HEK293 (cell line): ENCODE data around the gene STIP1.

Source experiments
- BCL11A ChIP-seq: fragments of 450-650 bp; formaldehyde crosslinking; IDR thresholded peaks from 2 replicates; pipeline ENCODE4 v1.5.1; 2016; ENCODE audit warnings: low read depth, missing biosample characterization, missing genetic modification characterization
- BCL11B ChIP-seq: fragments of 450-650 bp; formaldehyde crosslinking; IDR thresholded peaks from 2 replicates; pipeline ENCODE4 v1.5.1; 2016; ENCODE audit warnings: low read depth, missing biosample characterization, missing genetic modification characterization
- GLIS1 ChIP-seq: fragments of 450-650 bp; formaldehyde crosslinking; IDR thresholded peaks from 2 replicates; pipeline ENCODE4 v1.5.1; 2016; ENCODE audit warnings: missing biosample characterization, missing genetic modification characterization
- MZF1 ChIP-seq: fragments of 450-650 bp; formaldehyde crosslinking; IDR thresholded peaks from 2 replicates; pipeline ENCODE4 v1.5.1; 2017; ENCODE audit warnings: missing biosample characterization, missing genetic modification characterization, borderline replicate concordance
- RBAK ChIP-seq: fragments of 450-650 bp; formaldehyde crosslinking; IDR thresholded peaks from 2 replicates; pipeline ENCODE4 v1.5.1; 2016; ENCODE audit warnings: missing biosample characterization, missing genetic modification characterization
- ZBTB48 ChIP-seq: fragments of 450-650 bp; formaldehyde crosslinking; IDR thresholded peaks from 2 replicates; pipeline ENCODE4 v1.5.1; 2016; ENCODE audit warnings: missing biosample characterization, missing genetic modification characterization
- ZFP3 ChIP-seq: fragments of 450-650 bp; formaldehyde crosslinking; IDR thresholded peaks from 2 replicates; pipeline ENCODE4 v1.5.1; 2016; ENCODE audit warnings: low read depth, missing biosample characterization, missing genetic modification characterization
- ZFP41 ChIP-seq: fragments of 450-650 bp; formaldehyde crosslinking; IDR thresholded peaks from 2 replicates; pipeline ENCODE4 v1.5.1; 2016; ENCODE audit warnings: missing biosample characterization, missing genetic modification characterization, borderline replicate concordance
- ZFP69B ChIP-seq: fragments of 450-650 bp; formaldehyde crosslinking; IDR thresholded peaks from 2 replicates; pipeline ENCODE4 v1.5.1; 2016; ENCODE audit warnings: missing biosample characterization, missing genetic modification characterization
- ZNF114 ChIP-seq: fragments of 450-650 bp; formaldehyde crosslinking; IDR thresholded peaks from 2 replicates; pipeline ENCODE4 v1.5.0; 2017; ENCODE audit warnings: missing biosample characterization, missing genetic modification characterization
- ZNF132 ChIP-seq: fragments of 450-650 bp; formaldehyde crosslinking; IDR thresholded peaks from 2 replicates; pipeline ENCODE4 v1.5.1; 2017; ENCODE audit warnings: missing biosample characterization, missing genetic modification characterization, borderline replicate concordance
- ZNF155 ChIP-seq: fragments of 450-650 bp; formaldehyde crosslinking; IDR thresholded peaks from 2 replicates; pipeline ENCODE4 v1.5.1; 2016; ENCODE audit warnings: missing biosample characterization, missing genetic modification characterization
- ZNF175 ChIP-seq: fragments of 450-650 bp; formaldehyde crosslinking; IDR thresholded peaks from 2 replicates; pipeline ENCODE4 v1.5.1; 2016; ENCODE audit warnings: missing biosample characterization, missing genetic modification characterization
- ZNF18 ChIP-seq: fragments of 450-650 bp; formaldehyde crosslinking; IDR thresholded peaks from 2 replicates; pipeline ENCODE4 v1.5.1; 2016; ENCODE audit warnings: missing biosample characterization, missing genetic modification characterization
- ZNF19 ChIP-seq: fragments of 450-650 bp; formaldehyde crosslinking; IDR thresholded peaks from 2 replicates; pipeline ENCODE4; 2016; ENCODE audit warnings: missing biosample characterization, missing genetic modification characterization, low read depth
- ZNF211 ChIP-seq: fragments of 450-650 bp; formaldehyde crosslinking; IDR thresholded peaks from 2 replicates; pipeline ENCODE4 v1.5.1; 2016; ENCODE audit warnings: low read depth, missing biosample characterization, missing genetic modification characterization
- ZNF221 ChIP-seq: fragments of 450-650 bp; formaldehyde crosslinking; IDR thresholded peaks from 2 replicates; pipeline ENCODE4 v1.5.1; 2017; ENCODE audit warnings: missing biosample characterization, missing genetic modification characterization, borderline replicate concordance
- ZNF248 ChIP-seq: fragments of 450-650 bp; formaldehyde crosslinking; IDR thresholded peaks from 2 replicates; pipeline ENCODE4 v1.5.1; 2017; ENCODE audit warnings: missing biosample characterization, missing genetic modification characterization
- ZNF335 ChIP-seq: fragments of 450-650 bp; formaldehyde crosslinking; conservative IDR thresholded peaks from 2 replicates; pipeline ENCODE4 v1.5.1; 2016; ENCODE audit warnings: missing biosample characterization, missing genetic modification characterization
- ZNF354C ChIP-seq: fragments of 450-650 bp; formaldehyde crosslinking; IDR thresholded peaks from 2 replicates; pipeline ENCODE4 v1.5.1; 2016; ENCODE audit warnings: missing biosample characterization, missing genetic modification characterization, low read depth, borderline replicate concordance
- ZNF398 ChIP-seq: fragments of 450-650 bp; formaldehyde crosslinking; IDR thresholded peaks from 2 replicates; pipeline ENCODE4 v1.5.1; 2017; ENCODE audit warnings: missing biosample characterization, missing genetic modification characterization
- ZNF423 ChIP-seq: fragments of 450-650 bp; formaldehyde crosslinking; IDR thresholded peaks from 2 replicates; pipeline ENCODE4 v1.5.1; 2016; ENCODE audit warnings: missing biosample characterization, missing genetic modification characterization
- ZNF510 ChIP-seq: fragments of 450-650 bp; formaldehyde crosslinking; IDR thresholded peaks from 2 replicates; pipeline ENCODE4 v1.5.1; 2018; ENCODE audit warnings: mild to moderate bottlenecking, missing genetic modification characterization, missing biosample characterization; ENCODE audit not compliant: insufficient replicate concordance
- ZNF560 ChIP-seq: fragments of 450-650 bp; formaldehyde crosslinking; IDR thresholded peaks from 2 replicates; pipeline ENCODE4 v1.5.1; 2017; ENCODE audit warnings: missing biosample characterization, missing genetic modification characterization, borderline replicate concordance
- ZNF561 ChIP-seq: fragments of 450-650 bp; IDR thresholded peaks from 2 replicates; pipeline ENCODE4 v1.5.1; 2018; ENCODE audit warnings: missing biosample characterization, missing genetic modification characterization, borderline replicate concordance
- ZNF571 ChIP-seq: fragments of 450-650 bp; formaldehyde crosslinking; IDR thresholded peaks from 2 replicates; pipeline ENCODE4 v1.5.0; 2017; ENCODE audit warnings: missing biosample characterization, missing genetic modification characterization
- ZNF629 ChIP-seq: fragments of 450-650 bp; formaldehyde crosslinking; IDR thresholded peaks from 2 replicates; pipeline ENCODE4 v1.5.1; 2017; ENCODE audit warnings: missing biosample characterization, missing genetic modification characterization
- ZNF768 ChIP-seq: fragments of 450-650 bp; formaldehyde crosslinking; IDR thresholded peaks from 2 replicates; pipeline ENCODE4 v1.5.1; 2018; ENCODE audit warnings: missing biosample characterization, mild to moderate bottlenecking, missing genetic modification characterization
- ZSCAN16 ChIP-seq: fragments of 450-650 bp; formaldehyde crosslinking; IDR thresholded peaks from 2 replicates; pipeline ENCODE4 v1.5.1; 2016; ENCODE audit warnings: missing biosample characterization, missing genetic modification characterization
- ZSCAN23 ChIP-seq: fragments of 450-650 bp; formaldehyde crosslinking; IDR thresholded peaks from 2 replicates; pipeline ENCODE4 v1.5.1; 2016; ENCODE audit warnings: missing biosample characterization, missing genetic modification characterization
- TF ChIP-seq, protein P1 (sequence below): fragments of 450-650 bp; formaldehyde crosslinking; IDR thresholded peaks from 2 replicates; pipeline ENCODE4 v1.5.1; 2016; ENCODE audit warnings: missing biosample characterization, missing genetic modification characterization
- TF ChIP-seq, protein P2 (sequence below): fragments of 450-650 bp; formaldehyde crosslinking; IDR thresholded peaks from 2 replicates; pipeline ENCODE4 v1.5.1; 2016; ENCODE audit warnings: missing biosample characterization, missing genetic modification characterization
- TF ChIP-seq, protein P3 (sequence below): sonication (generic); formaldehyde crosslinking; IDR thresholded peaks from 2 replicates; pipeline ENCODE4 v1.8.1; 2022; ENCODE audit warnings: mild to moderate bottlenecking, moderate library complexity, missing genetic modification reagents
- TF ChIP-seq, protein P4 (sequence below): fragments of 450-650 bp; formaldehyde crosslinking; IDR thresholded peaks from 2 replicates; pipeline ENCODE4 v1.5.1; 2016; ENCODE audit warnings: missing biosample characterization, missing genetic modification characterization

The STIP1 gene

GRCh38 chr11:64185175-64185692, 737 bp upstream of the STIP1 start (continued):
- no peak for TF ChIP-seq ZFP41 (tag by site-specific recombination)
- TF ChIP-seq ZNF19: no peak
- no peak for TF ChIP-seq MZF1 (tag by site-specific recombination)
- TF ChIP-seq, protein P1, sequence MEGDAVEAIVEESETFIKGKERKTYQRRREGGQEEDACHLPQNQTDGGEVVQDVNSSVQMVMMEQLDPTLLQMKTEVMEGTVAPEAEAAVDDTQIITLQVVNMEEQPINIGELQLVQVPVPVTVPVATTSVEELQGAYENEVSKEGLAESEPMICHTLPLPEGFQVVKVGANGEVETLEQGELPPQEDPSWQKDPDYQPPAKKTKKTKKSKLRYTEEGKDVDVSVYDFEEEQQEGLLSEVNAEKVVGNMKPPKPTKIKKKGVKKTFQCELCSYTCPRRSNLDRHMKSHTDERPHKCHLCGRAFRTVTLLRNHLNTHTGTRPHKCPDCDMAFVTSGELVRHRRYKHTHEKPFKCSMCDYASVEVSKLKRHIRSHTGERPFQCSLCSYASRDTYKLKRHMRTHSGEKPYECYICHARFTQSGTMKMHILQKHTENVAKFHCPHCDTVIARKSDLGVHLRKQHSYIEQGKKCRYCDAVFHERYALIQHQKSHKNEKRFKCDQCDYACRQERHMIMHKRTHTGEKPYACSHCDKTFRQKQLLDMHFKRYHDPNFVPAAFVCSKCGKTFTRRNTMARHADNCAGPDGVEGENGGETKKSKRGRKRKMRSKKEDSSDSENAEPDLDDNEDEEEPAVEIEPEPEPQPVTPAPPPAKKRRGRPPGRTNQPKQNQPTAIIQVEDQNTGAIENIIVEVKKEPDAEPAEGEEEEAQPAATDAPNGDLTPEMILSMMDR (tag by site-specific recombination): peak; percentile 64; the same call in 1 of the 2 replicates
- TF ChIP-seq, protein P2, sequence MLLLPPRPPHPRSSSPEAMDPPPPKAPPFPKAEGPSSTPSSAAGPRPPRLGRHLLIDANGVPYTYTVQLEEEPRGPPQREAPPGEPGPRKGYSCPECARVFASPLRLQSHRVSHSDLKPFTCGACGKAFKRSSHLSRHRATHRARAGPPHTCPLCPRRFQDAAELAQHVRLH (tag by site-specific recombination): 0 out of 2 replicates have a peak, but pooled peaks have one; percentile 8
- no peak for TF ChIP-seq ZNF248 (tag by site-specific recombination)
- TF ChIP-seq ZNF423 (tag by site-specific recombination): no peak
- TF ChIP-seq ZNF354C (tag by site-specific recombination): no peak
- no peak for TF ChIP-seq RBAK (tag by site-specific recombination)
- TF ChIP-seq ZSCAN23 (tag by site-specific recombination): 0 out of 2 replicates have a peak, but pooled peaks have one; percentile 55
- TF ChIP-seq ZNF114 (tag by site-specific recombination): no peak
- TF ChIP-seq, protein P3, sequence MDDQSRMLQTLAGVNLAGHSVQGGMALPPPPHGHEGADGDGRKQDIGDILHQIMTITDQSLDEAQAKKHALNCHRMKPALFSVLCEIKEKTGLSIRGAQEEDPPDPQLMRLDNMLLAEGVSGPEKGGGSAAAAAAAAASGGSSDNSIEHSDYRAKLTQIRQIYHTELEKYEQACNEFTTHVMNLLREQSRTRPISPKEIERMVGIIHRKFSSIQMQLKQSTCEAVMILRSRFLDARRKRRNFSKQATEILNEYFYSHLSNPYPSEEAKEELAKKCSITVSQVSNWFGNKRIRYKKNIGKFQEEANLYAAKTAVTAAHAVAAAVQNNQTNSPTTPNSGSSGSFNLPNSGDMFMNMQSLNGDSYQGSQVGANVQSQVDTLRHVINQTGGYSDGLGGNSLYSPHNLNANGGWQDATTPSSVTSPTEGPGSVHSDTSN (CRISPR knock-in tag): no peak
- TF ChIP-seq ZNF629 (tag by site-specific recombination): peak; percentile 62
- TF ChIP-seq BCL11B: no peak
- TF ChIP-seq ZNF768 (tag by site-specific recombination): no peak
- no peak for TF ChIP-seq ZNF155 (tag by site-specific recombination)
- no peak for TF ChIP-seq ZNF221 (tag by site-specific recombination)
- TF ChIP-seq ZNF175: no peak
- no peak for TF ChIP-seq ZNF510
- no peak for TF ChIP-seq ZNF132 (tag by site-specific recombination)
- 0 out of 2 replicates have a peak, but pooled peaks have one; percentile 10 for TF ChIP-seq GLIS1
- TF ChIP-seq BCL11A (tag by site-specific recombination): peak; percentile 78; the same call in 1 of the 2 replicates
- no peak for TF ChIP-seq ZNF18
- TF ChIP-seq ZBTB48 (tag by site-specific recombination): peak; percentile 70; the same call in 1 of the 2 replicates
- TF ChIP-seq ZFP3: no peak
- TF ChIP-seq ZNF561 (tag by site-specific recombination): peak; percentile 74; the same call in 1 of the 2 replicates
- no peak for TF ChIP-seq ZNF571
- no peak for TF ChIP-seq ZNF560
- no peak for TF ChIP-seq ZSCAN16 (tag by site-specific recombination)
- TF ChIP-seq ZNF211: no peak
- TF ChIP-seq ZNF398 (tag by site-specific recombination): no peak
- TF ChIP-seq ZNF335: peak; percentile 92
- TF ChIP-seq ZFP69B: peak; percentile 68; the same call in 1 of the 2 replicates
- TF ChIP-seq, protein P4, sequence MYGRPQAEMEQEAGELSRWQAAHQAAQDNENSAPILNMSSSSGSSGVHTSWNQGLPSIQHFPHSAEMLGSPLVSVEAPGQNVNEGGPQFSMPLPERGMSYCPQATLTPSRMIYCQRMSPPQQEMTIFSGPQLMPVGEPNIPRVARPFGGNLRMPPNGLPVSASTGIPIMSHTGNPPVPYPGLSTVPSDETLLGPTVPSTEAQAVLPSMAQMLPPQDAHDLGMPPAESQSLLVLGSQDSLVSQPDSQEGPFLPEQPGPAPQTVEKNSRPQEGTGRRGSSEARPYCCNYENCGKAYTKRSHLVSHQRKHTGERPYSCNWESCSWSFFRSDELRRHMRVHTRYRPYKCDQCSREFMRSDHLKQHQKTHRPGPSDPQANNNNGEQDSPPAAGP: peak; percentile 90
